ENCODE data around the gene PPFIA2.

Gene PPFIA2

DNA sequence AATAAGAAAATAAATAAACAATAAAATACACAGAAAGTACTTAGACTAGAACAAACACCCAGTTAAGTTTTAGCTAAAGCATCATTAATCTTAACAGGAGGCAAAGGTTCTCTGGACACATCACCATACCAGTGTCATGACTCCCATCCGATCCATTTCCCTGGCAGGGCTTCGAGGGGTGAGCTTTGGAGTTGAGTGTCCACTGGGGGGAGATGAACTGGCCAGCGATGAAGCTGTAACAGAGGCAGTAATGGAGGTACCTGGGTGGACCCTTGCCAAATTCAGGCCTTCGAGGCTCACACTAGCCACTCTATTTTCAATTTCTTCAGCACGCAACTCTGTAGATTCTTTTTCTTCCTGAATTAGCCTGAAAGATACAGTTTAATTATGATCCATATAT lies 411.7 kb downstream of the PPFIA2 start:
- Histone ChIP-seq H3K4me1 (ENCODE audit: control insufficient read depth, insufficient read depth, low read length) (no peaks in the 10 kb centered on the region), H3K27ac (ENCODE audit: low read depth, low read length) (no peak overlapping the region), H3K36me3 (ENCODE audit: control insufficient read depth, insufficient read depth, low read length) (no peaks in the 10 kb centered on the region)

DNA sequence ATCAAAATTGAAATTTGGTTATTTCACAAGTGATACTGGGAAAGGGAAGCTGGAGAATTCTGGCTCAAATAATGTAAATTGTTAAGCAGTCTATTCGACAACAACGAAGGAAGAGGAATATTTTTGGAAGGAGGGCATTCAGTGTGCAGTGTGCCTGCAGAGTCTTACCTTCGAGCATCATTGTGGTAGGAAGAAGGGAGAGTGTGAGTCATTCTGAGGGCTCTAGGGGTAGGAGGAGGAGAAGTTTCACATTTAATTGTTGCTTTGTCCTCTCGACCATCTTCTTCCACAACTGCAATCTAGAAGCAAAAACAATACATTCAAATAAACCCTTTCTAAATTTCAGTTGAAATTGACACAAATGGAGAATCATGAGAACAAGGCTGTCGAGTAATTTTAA lies 418.2 kb downstream of the PPFIA2 start:
- Histone ChIP-seq H3K27ac (ENCODE audit: low read depth, low read length) (no peak overlapping the region), H3K4me1 (ENCODE audit: control insufficient read depth, insufficient read depth, low read length) (no peaks in the 10 kb centered on the region), H3K4me3 (ENCODE audit: low read length) (no peak overlapping the region), H3K9ac (ENCODE audit: low read length) (no peak overlapping the region), H3K36me3 (ENCODE audit: control insufficient read depth, insufficient read depth, low read length) (no peaks in the 10 kb centered on the region), H3K27me3 (ENCODE audit: control insufficient read depth, insufficient read depth, low read length) (no peaks in the 10 kb centered on the region)

More for the DNA sequence above, 411.7 kb downstream of the PPFIA2 start:
- H3K27me3 ChIP-seq (ENCODE audit: control insufficient read depth, insufficient read depth, low read length), result no peaks in the 10 kb centered on the region
- H3K9ac ChIP-seq (ENCODE audit: low read length), result no peak overlapping the region
- H3K4me3 ChIP-seq (ENCODE audit: low read length), result no peak overlapping the region

- H3K27ac ChIP-seq (ENCODE audit: low read depth, low read length), result no peak overlapping the region
- H3K36me3 ChIP-seq (ENCODE audit: control insufficient read depth, insufficient read depth, low read length), result no peaks in the 10 kb centered on the region
- no peak overlapping the region for H3K4me3 ChIP-seq (ENCODE audit: low read length)
- H3K27me3 ChIP-seq (ENCODE audit: control insufficient read depth, insufficient read depth, low read length), result no peaks in the 10 kb centered on the region
- no peaks in the 10 kb centered on the region for H3K4me1 ChIP-seq (ENCODE audit: control insufficient read depth, insufficient read depth, low read length)
- H3K9ac ChIP-seq (ENCODE audit: low read length), result no peak overlapping the region
Measured at GRCh38 chr12:81339071-81339470, 420.1 kb downstream of the PPFIA2 start.

- no peaks in the 10 kb centered on the region for H3K4me1 ChIP-seq (ENCODE audit: control insufficient read depth, insufficient read depth, low read length)
- H3K9ac ChIP-seq (ENCODE audit: low read length), result no peak overlapping the region
- no peaks in the 10 kb centered on the region for H3K27me3 ChIP-seq (ENCODE audit: control insufficient read depth, insufficient read depth, low read length)
- H3K4me3 ChIP-seq (ENCODE audit: low read length), result no peak overlapping the region
- no peaks in the 10 kb centered on the region for H3K36me3 ChIP-seq (ENCODE audit: control insufficient read depth, insufficient read depth, low read length)
- H3K27ac ChIP-seq (ENCODE audit: low read depth, low read length), result no peak overlapping the region
Measured at GRCh38 chr12:81337886-81338285, 421.3 kb downstream of the PPFIA2 start.

DNA sequence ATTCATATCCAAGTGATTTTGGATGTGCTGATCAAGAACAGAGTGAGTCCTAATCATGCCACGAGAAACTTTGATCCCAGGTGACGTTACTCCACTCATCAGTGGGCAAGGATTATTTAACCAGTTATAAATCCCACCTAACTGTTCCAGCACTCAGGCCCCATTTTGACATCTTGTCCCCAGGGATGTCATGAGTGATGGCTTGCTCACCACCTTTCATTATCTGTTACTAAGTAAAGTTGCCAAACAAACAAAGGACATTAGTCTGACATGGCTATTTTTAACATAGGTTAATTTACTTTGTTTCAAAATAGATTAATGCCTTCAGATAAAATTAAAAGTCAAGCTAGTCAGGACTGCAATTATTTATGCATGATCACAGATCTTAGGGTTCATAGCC lies 425.3 kb downstream of the PPFIA2 start:
- no peak overlapping the region for H3K9ac ChIP-seq (ENCODE audit: low read length)
- H3K27ac ChIP-seq (ENCODE audit: low read depth, low read length), result no peak overlapping the region
- no peaks in the 10 kb centered on the region for H3K27me3 ChIP-seq (ENCODE audit: control insufficient read depth, insufficient read depth, low read length)
- no peak overlapping the region for H3K4me3 ChIP-seq (ENCODE audit: low read length)
- no peaks in the 10 kb centered on the region for H3K4me1 ChIP-seq (ENCODE audit: control insufficient read depth, insufficient read depth, low read length)
- H3K36me3 ChIP-seq (ENCODE audit: control insufficient read depth, insufficient read depth, low read length), result no peaks in the 10 kb centered on the region

DNA sequence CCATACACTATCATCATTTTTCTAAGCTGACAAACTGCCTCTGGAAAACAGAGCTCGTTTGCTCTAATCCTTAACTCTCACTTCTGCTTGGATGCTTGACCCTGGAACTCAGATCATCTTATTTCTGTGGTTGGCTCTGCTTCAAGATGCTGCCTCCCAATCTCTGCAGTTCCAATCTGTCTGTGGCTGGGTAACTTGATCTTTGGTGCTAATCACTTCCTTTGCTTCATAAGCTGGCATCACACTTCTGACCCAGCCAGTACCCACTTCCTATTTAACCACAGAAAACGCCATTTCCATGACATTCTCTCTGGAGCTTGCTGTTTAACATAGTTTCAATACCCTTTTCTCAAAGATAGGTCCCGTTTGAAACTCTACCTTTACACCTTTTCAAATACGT lies 427.1 kb downstream of the PPFIA2 start:
- H3K9ac ChIP-seq (ENCODE audit: low read length), result no peak overlapping the region
- no peaks in the 10 kb centered on the region for H3K27me3 ChIP-seq (ENCODE audit: control insufficient read depth, insufficient read depth, low read length)
- no peaks in the 10 kb centered on the region for H3K4me1 ChIP-seq (ENCODE audit: control insufficient read depth, insufficient read depth, low read length)
- H3K4me3 ChIP-seq (ENCODE audit: low read length), result no peak overlapping the region
- no peak overlapping the region for H3K27ac ChIP-seq (ENCODE audit: low read depth, low read length)
- no peaks in the 10 kb centered on the region for H3K36me3 ChIP-seq (ENCODE audit: control insufficient read depth, insufficient read depth, low read length)

- Histone ChIP-seq H3K9ac (ENCODE audit: low read length) (no peak overlapping the region), H3K4me3 (ENCODE audit: low read length) (no peak overlapping the region), H3K36me3 (ENCODE audit: control insufficient read depth, insufficient read depth, low read length) (no peaks in the 10 kb centered on the region), H3K4me1 (ENCODE audit: control insufficient read depth, insufficient read depth, low read length) (no peaks in the 10 kb centered on the region), H3K27ac (ENCODE audit: low read depth, low read length) (no peak overlapping the region), H3K27me3 (ENCODE audit: control insufficient read depth, insufficient read depth, low read length) (no peaks in the 10 kb centered on the region)
Measured at GRCh38 chr12:81330480-81330879, 428.7 kb downstream of the PPFIA2 start.

GRCh38 chr12:81329085-81329484 lies 430.1 kb downstream of the PPFIA2 start:
- Histone ChIP-seq H3K4me3 (ENCODE audit: low read length) (no peak overlapping the region), H3K9ac (ENCODE audit: low read length) (no peak overlapping the region), H3K36me3 (ENCODE audit: control insufficient read depth, insufficient read depth, low read length) (no peaks in the 10 kb centered on the region), H3K4me1 (ENCODE audit: control insufficient read depth, insufficient read depth, low read length) (no peaks in the 10 kb centered on the region), H3K27me3 (ENCODE audit: control insufficient read depth, insufficient read depth, low read length) (no peaks in the 10 kb centered on the region), H3K27ac (ENCODE audit: low read depth, low read length) (no peak overlapping the region)

GRCh38 chr12:81327425-81327824 lies 431.7 kb downstream of the PPFIA2 start:
- Histone ChIP-seq H3K9ac (ENCODE audit: low read length) (no peak overlapping the region), H3K36me3 (ENCODE audit: control insufficient read depth, insufficient read depth, low read length) (no peaks in the 10 kb centered on the region), H3K27me3 (ENCODE audit: control insufficient read depth, insufficient read depth, low read length) (no peaks in the 10 kb centered on the region), H3K27ac (ENCODE audit: low read depth, low read length) (no peak overlapping the region), H3K4me1 (ENCODE audit: control insufficient read depth, insufficient read depth, low read length) (no peaks in the 10 kb centered on the region), H3K4me3 (ENCODE audit: low read length) (no peak overlapping the region)

DNA sequence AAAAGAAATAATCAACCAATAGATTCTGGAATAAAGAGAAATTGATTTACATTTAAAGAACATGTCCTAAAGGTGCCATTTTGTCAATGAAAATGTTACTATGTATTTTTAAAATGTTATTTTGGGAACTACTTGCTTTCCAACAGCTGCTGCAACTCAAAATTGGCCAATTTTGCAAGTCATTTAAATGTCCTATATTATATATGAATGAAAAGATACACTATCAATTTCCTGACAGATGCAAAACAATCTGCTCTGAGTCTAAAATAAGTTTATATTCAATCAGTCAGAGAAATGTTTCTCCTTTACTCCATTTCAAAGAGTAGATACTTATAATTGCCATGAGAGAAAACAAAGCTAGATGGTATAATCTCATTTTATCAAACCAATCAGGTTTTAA lies 434.1 kb downstream of the PPFIA2 start:
- Histone ChIP-seq H3K27ac (ENCODE audit: low read depth, low read length) (no peak overlapping the region), H3K36me3 (ENCODE audit: control insufficient read depth, insufficient read depth, low read length) (no peaks in the 10 kb centered on the region), H3K4me3 (ENCODE audit: low read length) (no peak overlapping the region), H3K27me3 (ENCODE audit: control insufficient read depth, insufficient read depth, low read length) (no peaks in the 10 kb centered on the region), H3K4me1 (ENCODE audit: control insufficient read depth, insufficient read depth, low read length) (no peaks in the 10 kb centered on the region), H3K9ac (ENCODE audit: low read length) (no peak overlapping the region)

- Histone ChIP-seq H3K27ac (ENCODE audit: low read depth, low read length) (no peak overlapping the region), H3K4me1 (ENCODE audit: control insufficient read depth, insufficient read depth, low read length) (no peaks in the 10 kb centered on the region), H3K36me3 (ENCODE audit: control insufficient read depth, insufficient read depth, low read length) (no peaks in the 10 kb centered on the region), H3K4me3 (ENCODE audit: low read length) (no peak overlapping the region), H3K9ac (ENCODE audit: low read length) (no peak overlapping the region), H3K27me3 (ENCODE audit: control insufficient read depth, insufficient read depth, low read length) (no peaks in the 10 kb centered on the region)
Measured at GRCh38 chr12:81314903-81315531, 444.1 kb downstream of the PPFIA2 start.

- H3K27ac ChIP-seq (ENCODE audit: low read depth, low read length), result no peak overlapping the region
- no peaks in the 10 kb centered on the region for H3K27me3 ChIP-seq (ENCODE audit: control insufficient read depth, insufficient read depth, low read length)
Measured at GRCh38 chr12:81303935-81304334, 455.2 kb downstream of the PPFIA2 start.

DNA sequence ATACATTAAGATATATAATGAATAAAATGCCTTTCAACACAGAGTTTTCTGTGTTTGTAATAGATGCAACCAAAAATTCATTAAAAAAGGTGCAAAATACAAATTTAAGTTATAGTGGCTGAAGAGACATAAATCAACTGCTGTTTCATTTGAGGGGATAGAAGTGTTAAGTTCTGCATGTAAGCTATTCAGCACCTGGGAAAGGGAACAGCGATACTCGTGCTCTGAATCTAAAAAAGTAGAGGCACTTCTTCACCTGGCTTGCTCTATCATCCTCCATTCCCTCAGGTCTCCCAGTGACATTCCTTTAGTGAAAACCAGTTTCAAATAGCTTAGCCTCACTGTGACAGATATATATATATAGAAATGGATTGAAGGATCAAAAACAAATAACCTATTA lies 458.7 kb downstream of the PPFIA2 start:
- Histone ChIP-seq H3K4me1 (ENCODE audit: control insufficient read depth, insufficient read depth, low read length) (no peaks in the 10 kb centered on the region), H3K4me3 (ENCODE audit: low read length) (no peak overlapping the region), H3K27ac (ENCODE audit: low read depth, low read length) (no peak overlapping the region), H3K36me3 (ENCODE audit: control insufficient read depth, insufficient read depth, low read length) (no peaks in the 10 kb centered on the region), H3K27me3 (ENCODE audit: control insufficient read depth, insufficient read depth, low read length) (no peaks in the 10 kb centered on the region), H3K9ac (ENCODE audit: low read length) (no peak overlapping the region)

More at GRCh38 chr12:81303935-81304334, 455.2 kb downstream of the PPFIA2 start:
- H3K36me3 ChIP-seq (ENCODE audit: control insufficient read depth, insufficient read depth, low read length), result no peaks in the 10 kb centered on the region
- no peak overlapping the region for H3K9ac ChIP-seq (ENCODE audit: low read length)
- no peaks in the 10 kb centered on the region for H3K4me1 ChIP-seq (ENCODE audit: control insufficient read depth, insufficient read depth, low read length)
- no peak overlapping the region for H3K4me3 ChIP-seq (ENCODE audit: low read length)
